GM10847 (cell line): Measurements from ENCODE around the gene ARSG.

Experiments
- POLR2A ChIP-seq: IDR thresholded peaks from 2 replicates; pipeline ENCODE4 v1.6.1; 2011; ENCODE audit not compliant: insufficient read length; ENCODE audit errors: extremely low read depth

Gene ARSG

DNA sequence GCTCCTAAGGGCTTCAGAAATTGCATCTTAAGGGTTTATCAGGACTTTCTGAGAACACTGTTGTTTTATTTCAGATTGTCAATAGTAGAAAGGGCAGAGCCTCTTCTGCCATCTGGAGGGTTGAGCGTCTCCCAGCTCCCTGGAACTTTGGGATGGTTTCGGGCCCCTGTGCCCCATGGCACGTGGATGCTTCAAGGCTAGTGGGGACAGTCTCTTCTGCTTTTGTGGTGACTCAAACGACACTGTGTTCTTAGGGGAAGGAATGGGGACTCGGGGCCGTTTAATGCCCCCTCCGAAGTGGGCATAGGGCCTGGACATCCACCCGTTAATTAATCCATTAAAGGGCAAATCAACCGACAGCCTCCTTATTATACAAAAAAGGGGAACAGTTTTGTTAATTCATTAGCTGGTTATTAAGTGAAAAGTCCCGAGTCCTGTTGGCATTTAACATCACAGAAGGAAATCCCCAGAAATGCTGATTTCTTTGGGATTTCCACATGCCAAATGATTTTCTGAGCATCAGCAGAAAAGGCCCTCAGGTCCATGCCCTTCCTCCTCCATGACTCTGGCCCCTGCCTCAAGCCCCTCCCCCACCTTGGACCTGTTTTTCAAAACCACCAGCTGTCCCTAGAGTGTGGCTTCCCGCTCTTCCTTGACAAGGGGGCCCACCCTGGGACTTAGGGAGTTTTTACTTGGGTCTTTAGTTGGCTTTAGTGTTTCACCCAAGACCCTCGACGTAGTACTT is 68.7 kb downstream of the ARSG start:
- no peak for TF ChIP-seq POLR2A

DNA sequence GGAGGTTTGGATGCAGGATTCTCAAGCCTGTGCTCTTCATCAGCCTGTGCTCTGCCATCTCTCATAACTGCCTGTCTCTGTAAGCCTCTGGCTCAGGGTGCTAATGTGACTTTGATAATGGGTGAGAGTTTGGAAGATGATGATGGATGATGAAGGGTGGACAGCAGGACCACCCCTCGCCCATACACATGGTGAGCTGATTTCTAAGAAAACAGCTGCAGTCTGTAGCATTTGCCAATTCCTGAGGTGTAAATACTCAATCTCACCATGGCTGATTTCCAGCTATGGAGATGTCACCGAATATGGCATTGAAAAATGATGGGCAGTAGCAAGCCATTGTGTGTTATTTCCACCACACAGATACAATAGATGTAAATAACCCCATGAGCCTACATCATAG is 74.2 kb downstream of the ARSG start:
- no peak for TF ChIP-seq POLR2A

DNA sequence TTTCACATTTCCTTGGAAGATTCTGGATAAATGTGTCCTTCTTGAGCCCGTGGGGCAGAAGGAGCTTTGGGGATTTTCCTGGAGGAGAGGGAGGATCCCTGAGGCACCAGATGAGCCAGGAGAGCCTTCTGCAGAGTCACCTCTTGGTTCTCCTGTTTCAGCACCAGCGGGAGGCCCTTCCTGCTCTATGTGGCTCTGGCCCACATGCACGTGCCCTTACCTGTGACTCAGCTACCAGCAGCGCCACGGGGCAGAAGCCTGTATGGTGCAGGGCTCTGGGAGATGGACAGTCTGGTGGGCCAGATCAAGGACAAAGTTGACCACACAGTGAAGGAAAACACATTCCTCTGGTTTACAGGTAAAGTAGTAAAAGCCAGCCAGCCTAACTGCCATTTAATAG is 77.1 kb downstream of the ARSG start:
- TF ChIP-seq POLR2A, result no peak

DNA sequence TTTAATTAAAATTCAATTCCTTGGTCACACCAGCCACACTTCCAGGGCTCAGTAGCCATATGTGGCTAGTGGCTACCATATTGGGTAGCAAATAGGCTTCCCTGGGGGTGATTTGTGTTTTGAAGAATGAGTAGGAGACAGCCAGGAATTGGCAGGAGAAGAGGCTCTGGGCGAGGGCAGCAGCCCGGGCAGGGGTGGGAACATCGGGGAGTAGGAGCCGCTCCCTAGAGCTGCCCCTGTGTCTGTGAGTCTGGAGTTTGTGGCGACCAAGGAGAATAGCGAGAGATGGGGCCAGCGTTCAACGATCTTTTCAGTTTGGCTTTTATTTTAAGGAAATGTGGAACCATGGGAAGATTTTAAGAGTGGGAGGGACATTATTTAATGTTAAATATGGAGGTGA is 84.3 kb downstream of the ARSG start:
- TF ChIP-seq POLR2A, result no peak

DNA sequence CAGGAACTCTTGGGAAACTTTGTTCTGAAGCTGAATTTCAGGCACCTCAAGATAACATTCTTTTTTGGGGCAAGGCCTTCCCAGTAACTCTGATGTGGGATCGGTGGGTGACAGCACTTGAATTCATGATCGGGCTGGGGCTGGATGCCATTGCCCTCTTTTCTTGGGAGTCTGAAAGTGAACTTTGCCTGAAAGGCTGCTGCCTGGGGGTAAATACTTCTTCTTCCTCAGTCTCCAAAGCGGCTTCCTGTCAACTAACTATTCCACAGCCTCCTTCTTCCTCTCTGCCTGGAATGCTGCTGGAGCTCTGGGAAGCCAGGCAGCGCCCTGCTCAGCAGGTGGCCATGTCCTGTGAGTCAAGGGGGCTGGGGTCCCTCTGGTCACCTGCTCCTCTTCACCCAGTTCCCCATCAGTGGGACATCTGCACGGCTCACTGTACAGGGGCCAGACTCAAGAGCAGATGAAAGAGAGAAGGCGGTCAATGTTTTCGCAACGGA is 86.5 kb downstream of the ARSG start:
- TF ChIP-seq POLR2A, result no peak

DNA sequence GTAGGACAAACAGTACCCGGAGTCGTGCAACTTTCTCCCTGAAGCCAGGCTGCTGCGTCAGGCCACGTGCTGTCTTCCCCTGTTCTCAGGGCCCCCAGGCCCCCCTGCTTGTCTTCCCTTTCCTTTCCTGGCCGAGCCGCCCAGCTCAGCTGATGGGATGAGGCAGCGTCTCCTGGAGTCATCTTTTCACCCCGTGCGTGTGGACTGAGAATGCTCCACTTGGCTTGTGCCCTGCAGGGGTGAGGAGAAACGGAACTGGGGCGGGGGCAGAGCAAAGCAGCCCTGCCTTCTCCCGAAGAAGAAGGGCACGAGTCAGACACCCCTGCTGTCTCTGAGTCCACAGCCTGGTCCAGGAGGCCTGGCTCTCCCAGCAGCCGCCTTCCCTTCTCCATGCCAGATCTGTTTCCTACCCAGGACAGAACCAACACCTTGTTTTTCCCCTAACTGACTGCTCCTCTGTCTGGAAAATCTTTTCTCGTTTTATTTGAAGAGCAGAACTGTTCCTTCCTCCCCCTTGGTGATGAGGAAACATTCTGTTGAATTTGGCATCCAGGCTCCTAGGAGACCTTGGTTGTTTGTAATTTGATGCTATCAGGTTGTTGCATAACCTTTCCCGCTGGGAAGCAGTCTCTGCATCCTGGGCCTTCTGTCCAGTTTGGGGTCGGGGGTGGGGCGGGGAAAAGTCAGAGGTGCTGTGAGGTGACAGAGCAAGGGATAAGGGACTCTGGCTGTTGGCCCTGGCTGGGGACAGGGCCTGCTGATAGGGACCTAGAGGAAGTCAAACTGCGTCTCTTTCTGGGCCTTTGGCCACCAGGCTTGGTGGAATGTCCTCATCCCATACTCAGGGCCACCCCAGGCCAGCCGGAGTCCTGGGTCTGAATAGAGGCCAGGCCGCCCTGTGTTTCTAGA is 87.2 kb downstream of the ARSG start:
- TF ChIP-seq POLR2A, result no peak

DNA sequence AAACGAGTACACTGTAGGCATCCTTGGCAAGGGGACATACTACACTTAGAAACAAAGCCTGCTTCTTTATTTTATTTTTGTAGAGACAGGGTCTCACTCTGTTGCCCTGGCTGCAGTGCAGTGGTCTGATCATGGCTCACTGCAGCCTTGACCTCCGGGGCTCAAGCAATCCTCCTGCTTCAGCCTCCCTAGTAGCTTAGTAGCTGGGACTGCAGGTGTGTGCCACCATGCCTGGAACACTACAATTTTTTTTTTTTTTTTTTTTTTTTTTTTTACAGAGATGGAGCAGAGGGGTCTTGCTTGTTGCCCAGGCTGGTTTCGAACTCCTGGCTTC is 87.8 kb downstream of the ARSG start:
- TF ChIP-seq POLR2A, result no peak

DNA sequence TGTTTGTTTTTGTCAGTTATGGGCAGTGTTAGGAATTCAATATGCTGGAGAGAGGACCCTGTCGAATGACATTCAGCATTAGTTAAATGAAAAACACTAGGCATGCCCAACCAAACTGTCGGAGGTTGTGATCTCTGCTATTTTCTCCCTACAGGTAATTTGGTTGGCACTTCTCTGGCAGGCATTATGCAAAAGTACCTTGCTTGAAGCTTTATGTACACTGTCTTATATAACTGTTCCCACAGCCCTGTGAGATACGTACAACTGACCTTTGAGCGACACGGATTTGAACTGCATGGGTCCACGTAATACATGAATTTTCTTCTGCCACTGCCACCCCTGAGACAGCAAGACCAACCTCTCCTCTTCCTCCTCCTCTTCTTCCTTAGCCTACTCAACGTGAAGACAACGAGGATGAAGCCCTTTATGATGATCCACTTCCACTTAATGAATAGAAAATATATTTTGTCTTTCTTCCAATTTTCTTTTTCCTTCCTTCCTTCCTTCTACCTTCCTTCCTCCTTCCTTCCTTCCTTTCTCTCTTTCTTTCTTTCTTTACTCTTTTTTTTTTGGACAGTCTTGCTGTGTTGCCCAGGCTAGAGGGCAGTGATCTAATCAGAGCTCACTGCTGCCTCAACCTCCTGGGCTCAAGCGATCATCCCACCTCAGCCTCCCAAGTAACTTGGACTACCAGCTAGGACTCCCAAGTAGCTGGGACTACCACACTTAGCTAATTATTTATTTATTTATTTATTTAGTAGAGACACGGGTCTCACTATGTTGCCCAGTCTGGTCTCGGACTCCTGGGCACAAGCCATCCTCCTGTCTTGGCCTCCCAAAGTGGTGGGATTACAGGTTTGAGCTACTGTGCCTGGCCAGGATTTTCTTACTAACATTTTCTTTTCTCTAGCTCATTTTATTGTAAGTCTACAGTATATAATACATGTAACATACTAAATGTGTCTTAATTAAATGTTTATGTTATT is 88.7 kb downstream of the ARSG start:
- no peak for TF ChIP-seq POLR2A

DNA sequence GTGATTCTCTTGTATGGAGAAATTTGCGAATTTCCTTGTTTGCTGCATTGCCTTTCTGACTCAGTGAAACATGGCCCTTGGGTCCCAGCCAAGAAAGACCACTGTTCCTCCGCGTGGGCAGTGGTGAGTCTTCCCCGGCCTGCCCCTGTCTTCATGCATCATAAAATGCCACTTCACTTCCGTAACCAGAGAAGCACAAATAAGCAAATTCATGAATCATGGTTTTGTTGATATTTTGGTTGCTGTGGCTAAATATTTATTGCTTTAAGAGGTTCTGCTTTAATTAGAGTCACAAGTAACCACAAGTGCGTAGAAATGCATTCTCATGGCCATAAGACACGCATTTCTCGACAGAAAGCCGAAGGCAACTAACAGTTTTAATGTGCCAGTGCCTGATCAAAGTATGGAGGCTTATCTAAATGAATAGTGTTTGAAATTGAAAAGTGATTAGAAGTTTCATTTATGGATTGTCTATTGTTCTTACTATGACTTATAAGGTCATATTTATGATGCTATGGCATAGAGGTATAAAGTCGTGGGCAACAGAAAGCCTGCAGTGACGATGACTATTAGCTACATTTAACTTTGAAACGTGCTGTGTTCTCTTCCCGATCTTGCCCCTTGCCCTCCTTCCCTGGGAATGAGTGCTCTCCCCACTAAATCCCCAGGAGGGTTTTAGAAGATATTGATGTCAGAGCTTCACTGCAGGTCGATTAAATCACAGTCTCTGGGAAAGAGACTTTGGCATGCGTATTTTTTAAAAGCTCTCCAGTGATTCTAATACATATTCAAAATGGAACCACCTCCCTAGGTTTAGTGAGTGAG is 90.0 kb downstream of the ARSG start:
- no peak for TF ChIP-seq POLR2A

DNA sequence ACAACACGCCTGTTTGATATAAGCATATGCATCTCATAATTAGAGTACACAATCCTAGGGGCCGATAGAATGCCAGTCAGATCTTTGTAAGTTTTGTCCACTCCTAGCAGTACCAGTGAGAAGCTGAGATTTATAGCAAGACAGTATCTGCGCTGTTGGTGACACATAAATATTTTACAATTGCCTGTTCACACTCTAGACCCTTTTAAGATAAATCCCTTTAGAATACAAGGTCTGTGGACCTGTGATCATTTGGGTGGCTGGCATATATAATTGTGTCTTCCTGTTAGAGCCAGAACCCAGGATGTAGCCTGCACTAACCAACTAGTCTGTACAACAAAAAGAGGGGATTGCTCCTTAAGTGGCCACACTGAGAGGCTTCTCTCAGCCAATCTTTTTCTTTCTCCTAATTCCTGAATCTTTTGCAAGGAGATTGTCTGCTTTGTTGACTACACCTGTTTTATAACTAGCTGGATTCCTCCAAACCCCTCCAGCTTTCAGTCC is 91.3 kb downstream of the ARSG start:
- TF ChIP-seq POLR2A, result no peak

DNA sequence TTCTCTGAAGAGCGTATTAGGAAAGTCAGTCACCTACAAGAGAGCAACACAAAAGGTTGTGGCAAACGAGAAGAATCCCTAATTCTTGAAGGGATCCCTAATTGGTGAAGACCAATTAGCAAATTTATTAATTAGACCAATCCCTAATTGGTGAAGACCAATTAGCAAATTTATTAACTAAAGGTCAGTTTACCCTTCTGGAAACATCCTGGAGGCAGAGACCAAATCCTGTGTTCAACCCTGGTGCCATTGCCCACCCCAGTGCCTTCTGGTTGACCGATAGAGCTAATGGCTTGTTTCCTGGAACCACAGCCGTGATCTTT is 91.8 kb downstream of the ARSG start:
- TF ChIP-seq POLR2A, result no peak

DNA sequence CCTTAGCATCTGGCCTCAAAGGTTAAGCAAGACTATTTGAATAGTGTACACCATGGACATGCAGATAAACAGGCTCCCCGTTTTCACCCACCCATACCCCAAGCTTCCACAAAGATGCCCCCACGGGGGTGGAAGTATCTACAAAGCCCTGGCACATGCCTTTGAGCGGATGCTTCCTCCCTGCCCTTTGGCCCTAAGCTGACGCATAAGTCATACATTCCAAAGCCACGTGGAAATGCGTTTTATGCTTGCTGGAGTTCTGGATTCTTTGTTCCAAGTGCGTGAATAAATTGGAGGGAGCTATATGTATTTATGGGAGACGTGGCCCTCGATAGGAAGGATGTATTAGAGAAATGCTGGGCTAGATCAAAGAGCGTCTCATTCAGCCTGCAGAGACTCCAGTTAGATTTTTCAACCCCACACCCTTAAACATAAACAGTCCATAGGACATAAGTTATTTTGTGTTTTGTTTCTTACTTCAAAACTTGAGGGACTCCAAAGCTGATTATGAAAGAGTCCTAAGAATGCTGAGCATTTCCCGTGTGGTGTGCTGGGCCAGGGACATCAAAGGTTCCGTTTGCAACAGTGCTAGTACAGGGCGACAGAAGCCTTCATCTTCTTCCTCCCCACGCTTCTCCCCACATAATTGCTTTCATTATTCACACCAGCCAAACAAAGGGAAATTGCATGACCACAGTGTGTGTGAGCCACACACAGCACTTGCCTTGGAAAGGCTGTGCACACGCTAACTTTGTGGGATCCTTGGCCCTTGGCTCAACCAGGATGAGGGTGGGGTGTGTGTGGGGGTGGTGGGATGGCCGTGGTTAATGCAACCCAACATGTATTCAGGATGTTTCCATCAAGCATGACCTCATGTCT is 92.4 kb downstream of the ARSG start:
- no peak for TF ChIP-seq POLR2A

DNA sequence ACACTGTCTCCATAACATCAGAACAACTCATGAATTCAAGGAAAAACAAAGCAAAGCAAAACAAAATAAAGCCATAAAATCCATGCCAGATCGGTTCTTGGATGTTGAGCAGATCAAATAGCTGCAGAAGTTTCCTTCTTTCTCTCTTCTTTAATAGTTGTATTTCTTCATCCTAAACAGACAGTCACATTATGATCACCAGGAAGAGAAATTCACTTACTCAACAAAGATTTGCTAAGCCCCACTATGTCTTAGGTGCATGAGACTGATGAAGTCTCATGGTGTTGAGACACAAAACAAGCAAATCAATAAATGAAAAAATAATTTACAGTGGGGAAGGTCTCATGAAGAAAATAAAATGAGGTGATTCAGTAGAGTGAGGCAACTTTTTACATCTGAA is 93.2 kb downstream of the ARSG start:
- no peak for TF ChIP-seq POLR2A
